ENCODE measurements around the gene SLC1A7.

SLC1A7 gene

DNA sequence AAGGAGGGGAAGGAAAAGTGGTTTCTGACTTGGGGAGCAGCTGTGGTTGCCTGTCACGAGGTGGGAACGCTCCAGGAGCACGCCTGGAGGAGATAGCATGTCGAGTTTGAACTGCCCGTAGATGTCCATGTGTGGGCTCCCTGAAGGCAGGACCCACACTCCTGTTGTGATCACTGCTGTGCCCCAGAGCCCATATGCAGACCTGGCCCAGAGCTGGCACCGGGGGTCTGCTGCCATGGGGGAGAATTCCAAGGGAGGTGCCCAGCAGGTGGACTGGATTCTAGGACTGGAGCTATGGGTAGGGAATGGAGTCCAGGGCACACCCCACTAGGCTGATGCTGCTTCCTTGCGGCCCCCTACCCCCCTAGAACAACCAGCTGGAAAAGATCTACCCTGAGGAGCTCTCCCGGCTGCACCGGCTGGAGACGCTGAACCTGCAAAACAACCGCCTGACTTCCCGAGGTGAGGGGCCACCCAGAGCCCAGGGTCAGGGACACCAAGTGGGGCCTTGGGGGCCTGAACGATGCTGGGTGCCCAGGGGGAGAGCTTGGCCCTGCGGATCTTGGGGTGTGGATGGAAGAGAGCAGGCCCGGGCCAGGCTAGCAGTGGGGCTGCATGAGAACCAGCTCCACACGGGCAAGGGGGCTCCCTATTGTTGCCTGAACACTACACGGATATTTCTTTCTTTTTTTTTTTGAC lies 71.1 kb downstream of the SLC1A7 start:
- Histone ChIP-seq H3K9ac (ENCODE audit: low read depth, low read length) (no peak overlapping the region), H3K36me3 (ENCODE audit: insufficient read depth, low read length) (no peaks in the 10 kb centered on the region), H3K4me1 (ENCODE audit: insufficient read depth, low read length) (no peaks in the 10 kb centered on the region), H3K9me3 (ENCODE audit: control insufficient read depth, insufficient read depth, low read length) (no peaks in the 10 kb centered on the region)

DNA sequence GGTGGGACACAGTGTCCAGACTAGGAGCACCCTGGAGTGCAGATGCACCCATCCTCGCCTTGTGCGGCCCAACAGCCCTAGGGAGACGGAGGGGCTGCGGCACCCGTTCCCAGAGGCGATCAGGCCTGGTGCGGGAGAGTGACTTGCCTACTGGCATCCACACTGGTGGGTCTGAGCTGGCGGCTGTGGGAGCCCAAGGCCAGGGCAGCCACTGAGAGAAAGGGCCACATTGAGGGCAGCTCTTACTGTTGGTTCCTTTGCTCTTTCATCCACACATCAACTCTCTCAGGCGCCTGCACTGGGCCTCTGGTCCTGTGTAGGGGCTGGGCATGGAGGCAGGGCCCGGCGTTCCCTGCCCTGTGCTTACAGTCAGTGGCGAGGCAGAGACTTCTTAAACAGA lies 71.8 kb downstream of the SLC1A7 start:
- Histone ChIP-seq H3K9ac (ENCODE audit: low read depth, low read length) (no peak overlapping the region), H3K36me3 (ENCODE audit: insufficient read depth, low read length) (no peaks in the 10 kb centered on the region), H3K9me3 (ENCODE audit: control insufficient read depth, insufficient read depth, low read length) (no peaks in the 10 kb centered on the region), H3K4me1 (ENCODE audit: insufficient read depth, low read length) (no peaks in the 10 kb centered on the region)

DNA sequence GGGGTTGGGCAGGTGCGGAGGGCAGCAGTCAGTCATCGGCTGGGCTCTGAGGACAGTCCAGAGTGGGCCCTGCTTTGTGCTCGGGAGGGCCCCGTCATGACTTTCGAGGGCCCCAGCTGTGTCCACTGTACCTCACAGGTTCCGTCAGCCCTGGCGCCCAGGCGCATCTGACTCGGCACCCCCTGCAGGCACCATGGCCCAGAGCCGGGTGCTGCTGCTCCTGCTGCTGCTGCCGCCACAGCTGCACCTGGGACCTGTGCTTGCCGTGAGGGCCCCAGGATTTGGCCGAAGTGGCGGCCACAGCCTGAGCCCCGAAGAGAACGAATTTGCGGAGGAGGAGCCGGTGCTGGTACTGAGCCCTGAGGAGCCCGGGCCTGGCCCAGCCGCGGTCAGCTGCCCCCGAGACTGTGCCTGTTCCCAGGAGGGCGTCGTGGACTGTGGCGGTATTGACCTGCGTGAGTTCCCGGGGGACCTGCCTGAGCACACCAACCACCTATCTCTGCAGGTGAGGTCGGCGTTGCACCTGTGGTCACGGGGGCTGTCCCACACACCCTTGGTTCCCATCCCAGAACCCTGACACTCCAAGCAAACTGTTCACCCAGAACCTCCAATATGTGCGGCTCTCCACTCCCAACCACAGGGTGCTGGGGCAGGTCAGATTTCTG lies 72.6 kb downstream of the SLC1A7 start:
- Histone ChIP-seq H3K4me1 (ENCODE audit: insufficient read depth, low read length) (no peaks in the 10 kb centered on the region), H3K36me3 (ENCODE audit: insufficient read depth, low read length) (no peaks in the 10 kb centered on the region), H3K9ac (ENCODE audit: low read depth, low read length) (no peak overlapping the region), H3K9me3 (ENCODE audit: control insufficient read depth, insufficient read depth, low read length) (no peaks in the 10 kb centered on the region)

DNA sequence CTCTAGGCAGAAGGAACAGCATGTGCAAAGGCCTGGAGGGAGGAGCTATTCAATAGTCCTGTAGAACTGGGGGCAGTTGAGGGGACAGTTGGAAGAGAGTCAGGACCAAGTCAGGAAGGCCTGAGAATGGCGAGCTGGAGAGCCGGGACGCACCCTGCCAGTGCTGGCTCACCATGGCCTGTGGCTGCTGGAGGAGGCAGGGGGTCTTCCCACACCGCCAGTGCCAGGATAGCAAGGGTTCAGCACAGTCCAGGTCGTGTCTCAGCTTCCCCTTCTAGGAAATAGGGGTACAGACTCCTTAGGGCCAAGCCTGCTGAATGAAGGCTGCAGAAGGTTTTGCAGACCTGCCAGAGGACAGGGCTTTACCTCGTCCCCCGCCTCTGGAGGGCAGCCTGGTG lies 73.2 kb downstream of the SLC1A7 start:
- no peaks in the 10 kb centered on the region for H3K4me1 ChIP-seq (ENCODE audit: insufficient read depth, low read length)
- H3K9me3 ChIP-seq (ENCODE audit: control insufficient read depth, insufficient read depth, low read length), result no peaks in the 10 kb centered on the region
- H3K36me3 ChIP-seq (ENCODE audit: insufficient read depth, low read length), result no peaks in the 10 kb centered on the region
- no peak overlapping the region for H3K9ac ChIP-seq (ENCODE audit: low read depth, low read length)

DNA sequence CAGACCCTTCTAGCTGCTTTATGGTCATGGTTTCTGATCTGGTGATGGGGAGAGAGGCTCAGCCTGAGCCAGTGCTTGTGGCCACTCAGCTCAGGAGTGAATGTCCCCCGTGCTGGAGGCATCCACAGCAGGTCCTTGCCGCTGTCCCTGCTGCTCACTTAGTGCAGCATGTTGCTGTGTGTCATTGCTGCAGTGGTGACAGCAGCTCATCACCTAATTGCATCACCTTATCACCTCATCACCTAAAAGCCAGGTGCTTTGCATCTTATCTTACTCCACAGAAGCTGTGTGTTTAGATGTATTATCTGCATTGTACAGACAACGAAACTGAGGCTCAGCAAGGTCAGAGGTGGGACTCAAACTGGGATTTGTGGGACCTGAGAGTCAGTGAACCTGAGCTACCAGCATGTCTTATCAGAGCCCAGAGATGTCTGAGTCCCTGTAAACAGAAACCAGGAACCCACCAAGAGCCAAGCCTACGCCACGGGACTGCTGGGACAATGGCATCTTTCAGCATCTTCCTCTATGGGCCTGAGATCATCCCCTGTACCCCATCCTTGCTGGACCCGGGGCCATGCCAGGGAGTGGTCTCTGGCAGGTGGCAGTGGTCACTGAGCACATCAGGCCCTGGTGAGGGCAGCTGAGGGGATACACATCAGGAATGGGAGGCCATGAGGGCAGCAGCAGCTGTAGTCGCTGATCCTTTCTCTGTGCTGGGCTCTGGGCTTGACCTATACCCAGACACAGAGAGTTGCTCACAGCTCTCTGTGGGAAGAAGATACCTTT lies 73.9 kb downstream of the SLC1A7 start:
- Histone ChIP-seq H3K9me3 (ENCODE audit: control insufficient read depth, insufficient read depth, low read length) (no peaks in the 10 kb centered on the region), H3K4me1 (ENCODE audit: insufficient read depth, low read length) (no peaks in the 10 kb centered on the region), H3K36me3 (ENCODE audit: insufficient read depth, low read length) (no peaks in the 10 kb centered on the region), H3K9ac (ENCODE audit: low read depth, low read length) (no peak overlapping the region)

DNA sequence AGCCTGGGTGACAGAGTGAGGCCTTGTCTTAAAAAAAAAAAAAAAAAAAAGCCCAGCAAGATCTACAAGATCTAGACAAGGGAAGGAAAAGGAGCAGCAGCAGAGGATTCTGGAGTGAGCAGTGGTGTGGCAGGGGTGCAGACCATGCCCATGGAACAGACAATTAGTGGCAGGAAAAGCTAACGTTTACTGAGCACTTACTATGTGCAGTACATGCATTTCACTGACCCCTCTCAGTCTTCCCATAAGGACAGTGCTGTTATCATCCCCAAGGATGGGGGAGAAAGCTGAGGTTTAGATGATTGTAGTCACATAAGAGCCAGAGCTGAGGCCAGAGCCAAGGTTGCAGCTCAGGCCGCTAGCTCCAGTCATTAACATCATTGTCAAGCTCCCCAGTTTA lies 74.6 kb downstream of the SLC1A7 start:
- H3K9me3 ChIP-seq (ENCODE audit: control insufficient read depth, insufficient read depth, low read length), result no peaks in the 10 kb centered on the region
- no peaks in the 10 kb centered on the region for H3K36me3 ChIP-seq (ENCODE audit: insufficient read depth, low read length)
- no peaks in the 10 kb centered on the region for H3K4me1 ChIP-seq (ENCODE audit: insufficient read depth, low read length)
- H3K9ac ChIP-seq (ENCODE audit: low read depth, low read length), result no peak overlapping the region

DNA sequence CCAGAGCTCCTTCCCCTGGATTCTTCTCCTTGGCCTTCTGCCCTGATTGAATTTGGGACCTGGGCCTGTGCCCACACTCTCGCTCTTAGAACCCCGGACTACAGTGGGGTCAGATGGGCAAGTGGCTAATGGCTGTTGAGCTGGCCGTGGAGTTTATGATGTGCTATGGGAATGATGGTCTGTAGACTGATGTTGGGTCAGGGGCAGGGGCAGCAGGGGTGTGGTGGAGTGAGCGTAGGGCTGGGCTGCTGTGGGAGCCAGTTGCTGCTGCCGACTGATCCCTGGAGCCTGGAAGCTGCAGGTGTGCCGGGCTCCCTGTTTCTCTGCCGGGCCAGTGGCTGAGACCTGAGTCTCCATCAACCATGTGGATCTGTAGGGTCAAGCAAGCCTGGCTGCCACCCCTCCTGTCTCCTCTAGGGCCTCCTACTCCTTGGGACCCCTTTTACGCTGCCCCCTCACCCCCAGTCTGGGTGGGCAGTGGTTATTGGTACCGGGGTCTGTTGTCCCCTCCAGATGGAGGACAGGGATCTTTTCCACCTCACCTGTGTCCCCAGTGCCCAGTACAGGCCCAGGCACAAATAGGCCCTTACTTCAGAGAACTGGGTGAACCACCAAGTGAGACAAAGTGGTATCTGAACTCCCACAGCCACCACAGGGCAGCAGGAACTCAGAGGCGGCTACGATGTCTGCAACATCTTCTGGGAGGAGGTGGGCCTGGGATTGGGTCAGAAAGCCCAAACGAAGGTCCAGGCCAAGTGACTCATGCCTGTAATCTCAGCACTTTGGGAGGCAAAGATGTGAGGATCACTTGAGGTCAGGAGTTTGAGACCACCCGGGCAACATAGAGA lies 75.3 kb downstream of the SLC1A7 start:
- Histone ChIP-seq H3K36me3 (ENCODE audit: insufficient read depth, low read length) (no peaks in the 10 kb centered on the region), H3K9ac (ENCODE audit: low read depth, low read length) (no peak overlapping the region), H3K9me3 (ENCODE audit: control insufficient read depth, insufficient read depth, low read length) (no peaks in the 10 kb centered on the region), H3K4me1 (ENCODE audit: insufficient read depth, low read length) (no peaks in the 10 kb centered on the region)

DNA sequence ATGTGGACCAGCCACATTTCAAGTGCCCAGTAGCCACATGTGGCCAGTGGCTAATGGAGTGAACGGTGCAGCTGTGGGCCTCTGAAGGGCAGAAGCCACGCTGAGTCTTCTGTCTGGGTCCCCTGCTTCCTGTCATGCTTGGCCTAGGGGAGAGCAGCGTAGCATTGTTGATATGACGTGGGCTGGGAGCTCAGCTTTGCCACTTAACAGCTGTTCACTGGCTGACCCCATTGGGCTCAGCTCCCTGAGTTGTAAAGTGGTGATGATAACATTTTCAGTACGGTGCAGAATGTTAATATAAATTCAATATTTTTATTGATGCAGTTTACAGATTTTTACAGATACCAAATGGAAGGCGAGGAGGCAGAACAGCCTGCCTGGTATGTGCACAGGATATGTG lies 76.0 kb downstream of the SLC1A7 start:
- no peak overlapping the region for H3K9ac ChIP-seq (ENCODE audit: low read depth, low read length)
- no peaks in the 10 kb centered on the region for H3K36me3 ChIP-seq (ENCODE audit: insufficient read depth, low read length)
- no peaks in the 10 kb centered on the region for H3K9me3 ChIP-seq (ENCODE audit: control insufficient read depth, insufficient read depth, low read length)
- H3K4me1 ChIP-seq (ENCODE audit: insufficient read depth, low read length), result no peaks in the 10 kb centered on the region

DNA sequence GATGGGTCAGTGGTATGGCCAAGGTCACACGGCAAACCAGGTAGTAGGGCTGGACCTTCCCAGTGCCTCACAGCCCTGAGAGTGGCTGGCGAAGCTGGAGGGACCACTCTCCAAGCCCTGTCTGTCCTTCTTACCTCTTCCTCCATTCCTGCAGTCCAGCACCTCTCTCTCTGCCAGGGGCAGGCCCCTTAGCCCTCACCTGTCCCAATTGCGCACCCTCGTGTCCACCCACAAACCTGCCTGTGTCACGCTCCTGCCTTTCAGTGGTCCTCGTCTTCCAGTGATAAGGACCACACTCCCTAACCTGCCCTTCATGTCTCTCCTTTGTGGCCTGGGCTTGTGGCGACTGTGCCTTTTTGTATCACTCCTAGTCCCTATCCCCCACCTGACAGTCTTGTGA lies 77.0 kb downstream of the SLC1A7 start:
- peaks cover 5% of the 10 kb centered on the region; the same call in 1 of the 2 replicates for H3K4me1 ChIP-seq (ENCODE audit: insufficient read depth, low read length)
- H3K9ac ChIP-seq (ENCODE audit: low read depth, low read length), result no peak overlapping the region
- H3K9me3 ChIP-seq (ENCODE audit: control insufficient read depth, insufficient read depth, low read length), result no peaks in the 10 kb centered on the region
- H3K36me3 ChIP-seq (ENCODE audit: insufficient read depth, low read length), result no peaks in the 10 kb centered on the region

DNA sequence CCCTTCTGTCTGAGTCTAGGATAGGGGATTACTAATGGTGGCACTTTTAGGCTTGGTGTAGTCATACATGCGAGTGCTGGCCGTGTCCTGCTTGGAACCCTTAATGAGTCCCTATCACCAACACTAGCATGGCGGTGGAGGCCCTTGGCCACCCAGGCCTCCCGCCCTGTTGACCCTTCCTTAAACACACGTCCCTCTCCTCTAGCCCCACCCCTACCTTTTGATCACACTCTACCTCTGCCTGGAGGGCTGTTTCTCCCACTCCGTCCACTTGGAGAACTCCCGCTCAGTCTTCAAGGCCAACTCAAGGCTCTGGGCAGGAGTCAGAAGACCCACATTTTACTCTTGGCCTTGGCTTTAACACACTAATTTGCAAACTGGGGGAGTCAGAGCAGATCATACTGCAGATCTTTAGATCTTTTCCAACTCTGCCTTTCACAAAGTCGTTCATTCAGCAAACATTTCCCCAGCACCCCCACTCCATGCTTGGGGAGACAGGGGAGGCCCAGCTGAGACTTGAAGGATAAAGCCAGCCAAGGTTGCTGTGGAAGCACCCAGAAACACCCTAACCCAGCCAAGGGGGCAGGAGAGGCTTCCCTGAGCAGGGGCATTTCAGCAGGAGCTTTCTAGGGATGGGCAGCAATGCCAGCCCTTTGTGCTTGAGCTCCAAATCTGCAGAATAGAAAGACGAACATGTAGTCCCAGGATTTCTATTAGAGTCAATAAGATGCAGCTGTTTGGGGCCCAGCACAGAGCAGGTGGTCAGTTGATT lies 78.5 kb downstream of the SLC1A7 start:
- Histone ChIP-seq H3K4me1 (ENCODE audit: insufficient read depth, low read length) (peaks cover 5% of the 10 kb centered on the region; the same call in 1 of the 2 replicates), H3K9me3 (ENCODE audit: control insufficient read depth, insufficient read depth, low read length) (no peaks in the 10 kb centered on the region), H3K9ac (ENCODE audit: low read depth, low read length) (no peak overlapping the region), H3K36me3 (ENCODE audit: insufficient read depth, low read length) (no peaks in the 10 kb centered on the region)

DNA sequence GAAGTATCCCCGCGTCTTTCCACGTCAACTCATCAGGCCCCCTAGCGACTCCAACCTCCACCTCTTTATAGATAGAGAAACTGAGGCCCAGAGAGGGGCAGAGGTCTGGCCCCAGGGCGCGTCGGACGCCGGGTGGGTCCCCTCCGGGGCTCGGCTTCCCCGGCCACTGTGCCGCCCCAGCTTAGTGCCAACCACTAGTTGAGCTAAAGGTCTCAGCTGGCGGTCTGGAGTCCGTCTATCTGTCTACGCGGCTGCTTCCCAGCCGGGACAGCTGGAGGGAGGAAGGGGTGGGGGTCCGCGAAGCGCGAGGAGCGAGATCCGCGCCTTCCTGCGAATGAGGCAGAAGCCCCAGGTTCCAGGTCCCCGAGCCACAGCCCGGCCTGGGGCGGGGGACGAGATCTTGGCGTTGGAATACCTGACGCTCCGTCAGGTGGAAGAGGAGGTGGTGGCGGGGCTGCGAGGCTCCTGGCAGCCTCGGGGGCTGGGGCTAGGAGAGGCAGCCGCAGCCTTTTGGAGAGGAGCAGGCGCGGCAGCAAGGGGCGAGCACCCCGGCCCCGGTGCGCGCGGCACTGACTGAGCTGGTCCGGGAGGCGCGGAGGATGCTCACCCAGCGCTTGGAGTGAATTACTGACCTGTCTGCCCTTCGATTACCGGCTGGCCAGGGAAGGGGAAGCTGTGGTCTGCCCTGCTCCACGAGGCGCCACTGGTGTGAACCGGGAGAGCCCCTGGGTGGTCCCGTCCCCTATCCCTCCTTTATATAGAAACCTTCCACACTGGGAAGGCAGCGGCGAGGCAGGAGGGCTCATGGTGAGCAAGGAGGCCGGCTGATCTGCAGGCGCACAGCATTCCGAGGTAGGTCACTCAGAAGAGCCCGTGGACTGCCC lies 79.5 kb downstream of the SLC1A7 start:
- Histone ChIP-seq H3K9me3 (ENCODE audit: control insufficient read depth, insufficient read depth, low read length) (no peaks in the 10 kb centered on the region), H3K4me1 (ENCODE audit: insufficient read depth, low read length) (peaks cover 5% of the 10 kb centered on the region; the same call in 1 of the 2 replicates), H3K36me3 (ENCODE audit: insufficient read depth, low read length) (no peaks in the 10 kb centered on the region), H3K9ac (ENCODE audit: low read depth, low read length) (peak overlapping the region; percentile 56; the same call in 1 of the 2 replicates)

DNA sequence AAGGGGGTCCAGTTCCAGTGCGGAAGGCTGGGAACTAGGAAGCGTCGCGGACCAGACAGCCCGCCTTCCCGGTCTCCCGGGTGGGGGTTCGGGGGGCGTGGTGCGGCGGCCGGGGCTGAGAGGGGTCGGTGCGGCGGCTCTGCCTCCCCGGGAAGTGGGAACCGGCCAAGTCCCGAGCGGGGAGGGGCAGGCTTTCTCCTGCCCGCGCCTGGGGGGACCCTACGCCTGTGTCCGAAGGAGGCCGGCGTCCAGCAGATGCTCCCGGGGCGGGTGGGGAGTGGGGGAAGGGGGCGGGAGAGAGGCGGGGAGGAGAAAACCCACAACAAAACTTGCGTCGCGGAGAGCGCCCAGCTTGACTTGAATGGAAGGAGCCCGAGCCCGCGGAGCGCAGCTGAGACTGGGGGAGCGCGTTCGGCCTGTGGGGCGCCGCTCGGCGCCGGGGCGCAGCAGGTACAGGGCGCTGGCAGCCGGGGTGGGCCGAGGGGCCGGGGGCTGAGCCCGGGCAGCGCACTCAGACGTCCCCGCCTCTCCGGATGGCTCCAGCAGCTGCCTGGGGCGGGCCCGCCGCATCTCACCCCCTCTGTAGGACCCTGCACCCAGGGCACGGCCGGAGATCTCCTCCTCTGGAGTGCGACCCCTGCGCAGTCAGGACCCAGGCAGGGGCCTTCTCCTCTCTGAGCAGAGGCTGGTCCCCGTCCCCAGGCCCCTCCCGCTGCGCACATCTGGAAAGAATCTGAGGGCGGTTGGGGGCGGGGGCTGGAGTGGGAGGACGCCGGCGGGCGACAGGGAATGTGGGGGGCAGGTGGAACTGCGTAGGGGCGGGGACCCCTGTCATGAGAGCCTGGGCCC lies 80.4 kb downstream of the SLC1A7 start, which contains the start of gene PODN:
Gene PODN (plus strand): TSS at position 355 of the 849 bp plus-strand sequence. CDS start 7,643 bp downstream, outside the sequence.
- Histone ChIP-seq H3K9ac (ENCODE audit: low read depth, low read length) (peak within 1 kb of the TSS; percentile 56), H3K36me3 (ENCODE audit: insufficient read depth, low read length) (no peaks in the 10 kb centered on the region), H3K9me3 (ENCODE audit: control insufficient read depth, insufficient read depth, low read length) (no peaks in the 10 kb centered on the region), H3K4me1 (ENCODE audit: insufficient read depth, low read length) (peaks cover 5% of the 10 kb centered on the region; the same call in 1 of the 2 replicates)

Data from ES-I3 (cell line).